HG03159 (cell line): ENCODE results near the gene PRSS35.
"Not testable (repeated sequence)": the region's sequence is repeated elsewhere in the genome, so short reads cannot be mapped to it uniquely, and the experiment has no call there.

Source experiments
- ATAC-seq: cut with Tn5 transposase; IDR thresholded peaks from one replicate; pipeline ENCODE4 v1.9.1; 2021; ENCODE audit warnings: mild to moderate bottlenecking, moderate library complexity; ENCODE audit not compliant: unreplicated experiment

PRSS35 gene

GRCh38 chr6:83511901-83512681 is at the start of gene PRSS35:
TSS of gene PRSS35 (plus strand) at chr6:83512534. CDS start at chr6:83523442, 10,908 bp downstream.
- no peak for ATAC-seq

GRCh38 chr6:83463886-83464285 is 48.4 kb upstream of the PRSS35 start:
- ATAC-seq = no peak

DNA sequence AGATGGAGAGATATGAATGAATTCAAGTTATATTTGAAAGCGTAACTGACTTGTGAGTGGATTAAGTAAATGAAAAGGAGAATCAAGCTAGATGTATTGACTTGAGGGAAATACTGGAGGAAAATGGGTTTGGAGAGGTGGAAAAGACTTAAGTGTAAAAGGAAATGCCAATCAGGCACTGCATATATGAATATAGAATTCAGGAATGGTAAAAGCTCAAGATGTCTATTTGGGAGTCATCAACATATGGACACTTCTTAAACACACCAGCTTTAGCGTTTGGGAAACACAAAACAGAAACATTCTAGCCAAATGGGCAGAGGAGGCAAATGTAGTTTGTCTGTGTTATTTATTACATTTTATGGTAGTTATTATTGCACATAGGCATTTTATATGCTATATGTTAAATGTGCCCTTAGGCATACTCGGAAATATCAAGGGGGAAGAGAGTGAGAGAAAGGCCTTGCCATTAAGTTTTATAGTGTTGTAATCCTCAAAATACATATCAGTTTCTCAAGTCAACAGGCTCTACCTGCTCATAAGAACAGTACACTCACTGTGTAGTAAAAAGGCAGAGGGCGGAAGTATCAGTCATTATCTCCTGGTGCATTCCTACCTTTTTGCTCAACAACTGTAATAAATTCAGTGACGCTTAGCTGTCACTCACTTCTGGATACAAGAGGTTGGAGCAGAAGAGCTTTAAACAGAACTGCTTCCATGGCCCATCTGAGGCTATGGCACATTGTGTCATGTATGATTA is 47.8 kb upstream of the PRSS35 start:
- ATAC-seq = no peak

GRCh38 chr6:83466328-83466727 is 46.0 kb upstream of the PRSS35 start:
- ATAC-seq = no peak

DNA sequence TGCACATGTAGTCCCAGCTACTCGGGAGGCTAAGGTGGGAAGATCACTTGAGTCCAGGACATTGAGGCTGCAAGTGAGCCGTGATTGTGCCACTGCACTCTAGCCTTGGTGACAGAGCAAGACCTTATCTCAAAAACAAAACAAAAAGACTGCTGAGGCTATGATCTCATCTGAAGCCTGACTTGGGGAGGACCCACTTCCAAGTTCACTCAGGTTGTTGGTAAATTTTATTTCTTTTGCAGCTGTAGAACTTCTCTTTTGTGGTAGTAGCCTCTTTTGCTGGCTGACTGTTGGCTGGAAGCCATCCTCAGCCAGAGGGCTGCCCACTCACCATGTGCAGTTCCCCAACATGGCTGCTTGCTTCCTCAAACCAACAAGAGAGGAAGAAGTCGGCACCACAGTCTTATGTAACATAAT is 44.7 kb upstream of the PRSS35 start:
- no peak for ATAC-seq

DNA sequence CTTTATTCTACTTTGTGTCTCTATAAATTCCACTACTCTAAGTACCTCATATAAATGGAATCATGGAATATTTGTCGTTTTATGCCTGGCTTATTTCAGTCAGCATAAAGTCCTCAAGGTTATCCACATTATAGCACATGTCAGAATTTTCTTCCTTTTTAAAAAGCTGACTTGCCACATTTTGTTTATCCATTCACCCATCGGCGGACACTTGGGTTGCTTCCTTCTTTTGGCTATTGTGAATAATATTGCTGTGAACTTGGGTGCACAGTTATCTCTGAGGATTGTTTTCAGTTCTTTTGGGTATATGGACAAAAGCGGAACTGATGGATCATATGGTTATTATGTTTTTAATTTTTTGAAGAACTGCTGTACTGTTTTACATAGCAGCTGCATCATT is 42.3 kb upstream of the PRSS35 start:
- no peak for ATAC-seq

GRCh38 chr6:83470587-83470986 is 41.7 kb upstream of the PRSS35 start:
- ATAC-seq = no peak

DNA sequence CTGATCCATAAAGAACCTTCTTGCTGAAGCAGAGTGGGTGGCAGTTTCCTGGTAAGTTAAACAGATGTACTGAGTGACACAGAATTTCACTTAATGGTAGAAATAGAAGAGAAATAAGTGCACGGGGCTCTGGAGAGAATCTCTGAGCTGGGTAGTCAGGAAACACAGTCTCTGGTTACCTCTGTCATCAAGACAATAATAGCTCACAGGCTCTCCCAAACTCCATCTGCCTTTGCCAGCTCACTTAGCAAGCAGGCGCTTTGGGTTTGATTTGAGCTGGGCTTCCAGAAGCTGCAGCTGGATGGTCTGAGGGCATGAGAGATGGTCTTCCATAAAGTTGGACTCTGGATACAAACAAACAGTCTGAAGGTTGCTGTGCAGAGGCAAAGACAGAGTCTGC is 39.6 kb upstream of the PRSS35 start:
- no peak for ATAC-seq

- ATAC-seq = no peak
Observed at GRCh38 chr6:83474309-83474708, 38.0 kb upstream of the PRSS35 start.

DNA sequence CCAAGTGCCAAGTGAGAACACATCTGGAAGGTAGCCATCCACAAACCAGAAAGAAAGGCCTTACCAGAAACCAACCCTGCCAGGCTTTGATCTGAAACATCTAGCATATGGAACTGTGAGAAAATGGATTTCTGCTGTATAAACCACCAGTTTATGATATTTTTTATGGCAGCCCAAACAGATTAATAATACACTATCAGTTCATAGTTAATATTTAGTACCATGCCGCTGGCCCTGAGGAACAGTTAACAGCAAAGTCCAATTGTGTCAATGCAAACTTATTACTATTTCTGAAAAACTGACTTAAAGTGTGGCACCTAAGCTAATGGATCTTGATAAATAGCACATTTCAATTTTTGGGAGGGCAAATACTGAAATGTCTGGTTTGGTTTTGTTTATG is 35.4 kb upstream of the PRSS35 start:
- ATAC-seq = no peak

DNA sequence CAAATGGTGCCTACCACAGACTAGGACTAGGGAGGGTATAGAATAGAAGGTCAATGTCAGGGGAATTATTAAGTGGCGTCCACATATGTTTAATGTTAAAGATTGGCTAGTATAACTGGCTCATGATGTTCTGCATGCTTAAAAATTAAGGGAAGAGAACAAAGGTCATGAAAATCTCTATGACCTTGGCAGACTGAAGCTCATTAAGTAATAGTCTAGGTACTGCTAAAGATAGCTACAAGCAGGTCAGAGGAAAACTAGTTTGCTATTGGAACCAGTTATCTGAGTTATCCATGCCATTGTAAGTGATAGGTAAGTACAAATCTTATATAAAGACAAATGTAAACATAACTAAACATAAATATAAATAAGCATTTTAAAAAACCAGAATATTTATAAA is 32.9 kb upstream of the PRSS35 start:
- no peak for ATAC-seq

- no peak for ATAC-seq
Observed at GRCh38 chr6:83480470-83480869, 31.9 kb upstream of the PRSS35 start.

DNA sequence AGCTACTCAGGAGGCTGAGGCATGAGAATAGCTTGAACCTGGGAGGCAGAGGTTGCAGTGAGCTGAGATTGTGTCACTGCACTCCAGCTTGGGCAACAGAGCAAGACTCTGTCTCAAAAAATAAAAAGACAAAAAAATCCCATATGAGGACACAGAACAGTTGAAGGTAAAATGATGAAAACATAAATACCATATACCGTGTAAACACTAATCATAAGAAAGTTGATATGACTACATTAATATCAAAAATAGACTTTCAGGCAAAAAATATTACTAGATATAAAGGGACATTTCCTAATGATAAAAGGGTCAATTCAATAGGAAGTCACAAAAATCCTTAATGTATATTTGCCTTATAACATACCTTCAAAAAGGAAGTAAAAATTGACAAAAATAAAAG is 30.4 kb upstream of the PRSS35 start:
- not testable (repeated sequence) for ATAC-seq

GRCh38 chr6:83488448-83488847 is 23.9 kb upstream of the PRSS35 start:
- no peak for ATAC-seq

- no peak for ATAC-seq
Observed at GRCh38 chr6:83488861-83489260, 23.5 kb upstream of the PRSS35 start.

- ATAC-seq = no peak
Observed at GRCh38 chr6:83490217-83490807, 22.0 kb upstream of the PRSS35 start.

DNA sequence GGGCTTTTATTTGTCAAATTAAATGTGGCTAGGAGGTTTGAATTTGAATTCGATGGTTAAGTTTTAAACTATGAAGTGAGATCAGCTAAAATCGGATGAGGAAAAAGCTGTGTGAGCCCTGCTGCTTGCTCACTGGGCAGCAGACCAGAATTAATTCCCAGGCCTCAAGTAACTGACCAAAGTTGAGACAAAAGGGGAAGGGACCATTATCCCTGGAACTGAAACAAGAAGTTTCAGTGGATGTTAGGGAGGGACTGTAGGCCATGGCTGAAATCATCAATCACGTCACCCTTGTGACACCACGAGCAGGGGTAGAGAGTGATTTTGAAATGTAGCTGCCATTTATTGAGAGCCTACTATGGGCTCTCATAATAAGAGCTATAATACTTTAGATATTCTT is 7.0 kb upstream of the PRSS35 start:
- no peak for ATAC-seq

DNA sequence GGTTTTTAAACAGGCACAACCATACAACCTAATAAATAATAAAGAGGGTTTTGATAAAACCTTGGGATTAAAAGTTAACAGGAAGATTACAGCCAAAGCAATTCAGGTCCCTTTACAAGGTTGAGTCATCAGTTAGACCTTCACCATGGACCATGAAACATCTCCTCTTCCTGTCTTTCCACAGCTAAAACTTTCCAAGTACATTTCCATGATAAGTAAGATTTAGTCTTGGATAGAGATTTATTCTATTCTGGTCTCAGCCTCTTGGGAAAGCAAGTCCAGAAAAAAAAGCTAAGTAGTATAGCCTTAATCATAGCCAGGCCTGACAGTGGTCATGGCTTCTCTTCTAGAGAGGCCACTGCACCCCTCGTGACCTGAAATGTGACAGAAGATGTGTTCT is 2.9 kb upstream of the PRSS35 start:
- no peak for ATAC-seq

- ATAC-seq = no peak
Observed at GRCh38 chr6:83510791-83511190, 1.5 kb upstream of the PRSS35 start.

DNA sequence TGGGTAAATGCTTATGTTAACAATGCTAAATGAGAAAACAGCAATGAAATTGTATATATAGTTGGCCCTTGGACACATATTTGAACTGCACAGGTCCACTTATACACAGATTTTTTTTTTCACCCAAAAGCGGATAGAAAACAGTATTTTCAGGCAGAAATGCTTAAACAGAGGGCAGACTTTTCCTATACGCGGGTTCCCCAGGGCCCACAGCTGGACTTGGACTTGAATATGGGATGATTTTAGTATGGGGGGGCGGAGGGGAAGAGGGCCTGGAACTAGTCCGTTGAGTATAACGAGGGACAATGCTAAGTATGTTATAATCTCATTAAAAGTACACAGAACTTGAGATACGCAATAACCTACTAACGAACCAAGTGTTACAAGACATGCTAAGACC is 1.1 kb upstream of the PRSS35 start:
- ATAC-seq = no peak

- peak; percentile 9 for ATAC-seq
Observed at GRCh38 chr6:83514466-83514865, 2.1 kb downstream of the PRSS35 start.
